Pons (tissue), 1 donor: ENCODE results near the gene DXO.
"Not testable (repeated sequence)": the region's sequence is repeated elsewhere in the genome, so short reads cannot be mapped to it uniquely, and the experiment has no call there.

Source experiments
- DNase-seq: peaks from one replicate; pipeline ENCODE4 v3.0.0-alpha.2; 2016; ENCODE audit warnings: low spot score

Gene DXO

DNA sequence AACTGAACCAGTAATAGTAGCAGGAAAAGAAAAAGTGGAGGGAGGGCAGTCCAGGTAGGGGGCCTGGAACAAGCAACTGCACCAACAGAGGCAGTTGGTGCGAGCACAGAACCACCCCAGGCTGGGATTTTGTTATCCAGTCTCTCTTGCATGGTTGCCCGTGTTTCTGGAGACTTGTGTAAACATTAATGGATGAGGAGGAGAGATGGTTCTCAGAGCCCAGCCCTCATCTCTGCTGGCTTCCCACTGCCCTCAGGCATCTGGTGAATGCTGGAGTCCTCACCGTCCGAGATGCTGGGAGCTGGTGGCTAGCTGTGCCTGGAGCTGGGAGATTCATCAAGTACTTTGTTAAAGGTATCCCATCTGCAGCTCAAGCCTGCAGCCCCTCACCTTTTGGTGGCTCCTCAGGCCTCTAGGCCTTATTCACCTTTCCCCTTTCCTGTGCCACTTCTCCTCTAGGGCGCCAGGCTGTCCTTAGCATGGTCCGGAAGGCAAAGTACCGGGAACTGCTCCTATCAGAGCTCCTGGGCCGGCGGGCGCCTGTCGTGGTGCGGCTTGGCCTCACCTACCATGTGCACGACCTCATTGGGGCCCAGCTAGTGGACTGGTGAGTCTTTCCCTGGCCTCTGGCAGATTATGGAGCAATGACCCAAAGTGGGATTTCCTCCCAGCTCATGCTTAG is 8.4 kb upstream of the DXO start:
- not testable (repeated sequence) for DNase-seq

DNA sequence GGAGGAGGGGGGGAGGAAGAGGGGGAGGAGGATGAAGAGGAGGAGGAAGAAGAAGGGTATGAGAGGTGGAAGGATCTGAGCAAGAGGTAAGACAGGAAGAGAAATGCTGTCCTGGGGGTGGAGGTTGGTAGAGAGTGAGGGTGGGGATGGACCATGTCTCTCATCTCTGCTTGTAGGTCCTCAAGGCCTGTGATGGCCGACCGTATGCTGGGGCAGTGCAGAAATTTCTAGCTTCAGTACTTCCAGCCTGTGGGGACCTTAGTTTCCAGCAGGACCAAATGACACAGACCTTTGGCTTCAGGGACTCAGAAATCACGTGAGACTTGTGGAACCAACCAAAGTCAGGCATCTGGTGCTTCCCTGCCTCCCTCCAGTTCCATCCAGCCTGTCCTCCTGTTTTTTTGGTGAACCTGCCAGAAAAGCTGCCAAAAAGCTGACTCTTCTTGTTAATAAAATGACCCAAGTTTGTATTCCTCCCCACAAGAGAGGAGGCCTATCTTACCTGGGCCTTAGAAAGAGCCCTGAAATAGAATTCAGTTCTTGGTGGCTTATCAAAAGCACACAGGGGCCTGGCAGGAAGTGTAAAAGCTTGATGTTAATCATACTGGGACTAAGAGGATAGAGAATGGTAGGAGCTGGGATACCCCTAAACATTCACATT is 7.4 kb upstream of the DXO start:
- DNase-seq, result no peak

DNA sequence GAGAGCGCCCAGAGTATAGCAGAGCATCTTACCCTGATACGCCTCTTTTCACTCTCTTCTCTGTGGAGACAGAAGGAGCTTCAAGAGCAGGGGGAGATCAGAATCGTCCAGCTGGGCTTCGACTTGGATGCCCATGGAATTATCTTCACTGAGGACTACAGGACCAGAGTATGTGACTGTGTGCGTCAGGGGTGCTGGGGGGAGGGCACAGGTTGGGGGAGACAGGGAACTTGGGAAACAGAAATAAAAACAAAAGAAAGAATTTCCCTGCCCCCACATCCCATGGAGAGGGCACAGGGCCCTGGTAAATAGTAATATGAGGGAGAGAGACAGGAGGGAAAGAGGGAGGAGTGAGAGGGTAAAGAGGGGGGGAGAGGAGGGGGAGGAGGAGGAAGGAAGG is 6.9 kb upstream of the DXO start:
- no peak for DNase-seq

DNA sequence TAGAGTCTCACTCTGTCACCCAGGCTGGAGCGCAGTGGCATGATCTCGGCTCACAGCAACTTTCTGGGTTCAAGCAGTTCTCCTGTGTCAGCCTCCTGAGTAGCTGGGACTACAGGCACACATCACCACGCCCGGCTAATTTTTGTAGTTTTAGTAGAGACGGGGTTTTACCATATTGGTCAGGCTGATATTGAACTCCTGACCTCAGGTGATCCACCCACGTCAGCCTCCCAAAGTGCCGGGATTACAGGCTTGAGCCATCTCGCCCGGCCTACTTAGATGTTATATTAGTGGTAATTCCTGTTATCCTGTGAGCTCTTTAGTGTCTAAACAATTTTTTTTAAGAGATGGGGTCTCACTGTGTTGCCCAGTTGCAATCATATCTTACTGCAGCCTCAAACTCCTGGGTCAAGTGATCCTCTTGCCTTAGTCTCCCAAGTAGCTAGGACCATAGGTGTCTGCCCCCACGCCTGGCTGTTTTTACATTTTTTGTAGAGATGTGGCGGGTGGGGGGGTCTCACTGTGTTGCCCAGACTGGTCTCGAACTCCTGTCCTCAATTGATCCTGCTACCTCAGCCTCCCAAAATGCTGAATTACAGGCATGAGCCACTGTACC is 6.0 kb upstream of the DXO start:
- no peak for DNase-seq

DNA sequence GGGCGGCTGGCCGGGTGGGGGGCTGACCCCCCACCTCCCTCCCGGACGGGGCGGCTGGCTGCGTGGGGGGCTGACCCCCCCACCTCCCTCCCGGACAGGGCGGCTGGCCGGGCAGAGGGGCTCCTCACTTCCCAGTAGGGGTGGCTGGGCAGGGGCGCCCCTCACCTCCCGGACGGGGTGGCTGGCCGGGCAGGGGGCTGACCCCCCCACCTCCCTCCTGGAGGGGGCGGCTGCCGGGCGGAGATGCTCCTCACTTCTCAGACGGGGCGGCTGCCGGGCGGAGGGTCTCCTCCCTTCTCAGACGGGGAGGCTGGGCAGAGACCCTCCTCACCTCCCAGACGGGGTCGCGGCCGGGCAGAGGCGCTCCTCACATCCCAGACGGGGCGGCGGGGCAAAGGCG is 4.1 kb upstream of the DXO start:
- DNase-seq, result not testable (repeated sequence)

DNA sequence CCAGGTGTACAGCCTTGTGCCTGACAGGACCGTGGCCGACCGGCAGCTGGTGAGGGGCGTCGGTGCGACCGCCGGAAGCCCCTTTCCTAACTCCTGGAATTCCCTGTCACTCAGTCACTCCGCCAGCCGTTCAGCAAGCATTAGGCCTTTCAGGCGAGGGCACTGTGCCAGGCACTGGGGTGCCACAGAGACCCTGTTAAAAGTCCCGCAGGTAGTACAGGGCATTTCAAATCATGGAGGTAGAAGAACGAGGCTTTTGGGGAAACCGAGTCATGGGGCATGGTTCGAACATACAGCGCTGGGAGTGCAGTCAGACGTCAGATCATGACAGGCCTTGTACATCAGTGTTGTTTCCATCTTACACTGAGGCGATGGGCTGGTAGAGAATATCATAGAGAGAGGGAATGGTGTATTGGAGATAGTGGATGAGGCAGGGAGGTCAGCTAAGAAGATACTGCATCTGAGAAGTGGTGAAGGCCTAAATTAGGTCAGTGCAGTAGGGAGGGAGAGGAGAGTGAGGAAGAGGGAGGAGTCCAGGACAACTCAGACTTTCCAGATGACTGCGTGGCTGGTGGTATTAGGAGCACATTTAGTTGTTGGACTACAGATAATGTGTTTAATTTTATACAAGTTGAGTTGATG is 892 bp upstream of the DXO start:
- no peak for DNase-seq

DNA sequence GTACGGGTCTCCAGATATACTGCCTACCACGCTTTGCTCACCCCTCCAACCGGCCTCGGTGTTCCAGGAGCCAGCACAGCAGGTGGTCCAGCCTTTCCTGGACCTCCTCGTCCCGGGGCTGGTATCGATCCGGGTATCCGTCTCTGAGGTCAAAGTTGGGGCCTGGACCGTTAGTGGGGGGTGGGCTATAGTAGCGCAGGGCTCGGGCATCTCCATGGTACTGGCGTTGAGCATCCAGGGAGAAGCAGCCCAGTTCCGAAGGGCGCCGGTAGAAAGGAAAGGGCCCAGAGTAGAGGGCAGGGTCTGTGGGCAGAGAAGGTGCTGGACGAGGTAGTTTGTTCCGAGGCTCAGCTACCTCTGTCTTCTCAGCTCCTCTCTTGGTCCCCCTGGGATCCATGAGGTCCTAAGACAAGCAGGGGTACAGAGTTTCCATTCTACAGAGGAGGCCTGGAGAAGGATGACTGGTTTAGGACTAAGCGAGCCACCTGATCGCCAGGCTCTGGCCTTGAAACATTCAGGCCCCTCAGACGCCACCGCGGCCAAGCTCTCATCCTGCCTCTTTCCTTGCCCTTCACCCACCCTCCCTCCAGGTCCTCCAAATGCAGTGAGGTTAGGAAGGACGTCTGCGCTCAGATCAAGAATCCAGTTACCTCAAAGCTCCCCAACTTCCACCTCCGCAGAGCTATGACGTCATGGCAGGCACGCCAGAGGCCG is 502 bp downstream of the DXO start:
- no peak for DNase-seq

DNA sequence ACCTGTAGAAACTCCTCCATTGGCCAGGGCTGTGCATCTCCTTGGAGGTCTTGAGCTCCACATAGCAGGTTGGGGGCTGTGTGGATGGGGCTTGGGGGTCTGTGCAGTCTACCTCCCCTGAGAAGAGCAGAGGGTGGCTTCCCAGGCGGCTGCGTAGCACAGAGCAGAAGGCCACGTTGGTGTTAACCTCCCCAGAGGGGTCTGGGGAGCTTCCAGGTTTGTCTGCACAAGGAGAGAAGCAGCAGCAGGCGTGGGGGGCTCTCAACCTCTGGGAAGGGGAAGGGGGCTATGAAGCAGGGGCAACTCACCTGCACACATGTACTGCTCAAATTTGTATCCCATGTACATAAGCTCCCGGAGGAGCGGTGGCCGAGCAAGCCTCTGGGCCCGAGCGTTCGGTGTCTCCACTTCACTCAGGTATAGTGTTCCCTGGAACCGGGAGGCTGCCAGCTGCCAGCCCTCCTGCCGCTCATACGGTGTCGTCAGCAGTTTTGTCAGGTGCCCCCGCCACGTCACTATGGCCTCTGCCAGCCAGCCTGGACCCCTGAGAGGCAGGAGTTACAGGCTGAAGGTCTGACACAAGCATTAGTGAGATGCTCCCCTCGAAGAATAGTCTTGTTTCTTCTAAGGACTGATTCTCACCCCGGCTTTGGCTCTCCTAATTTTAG is 1.2 kb downstream of the DXO start:
- no peak for DNase-seq

DNA sequence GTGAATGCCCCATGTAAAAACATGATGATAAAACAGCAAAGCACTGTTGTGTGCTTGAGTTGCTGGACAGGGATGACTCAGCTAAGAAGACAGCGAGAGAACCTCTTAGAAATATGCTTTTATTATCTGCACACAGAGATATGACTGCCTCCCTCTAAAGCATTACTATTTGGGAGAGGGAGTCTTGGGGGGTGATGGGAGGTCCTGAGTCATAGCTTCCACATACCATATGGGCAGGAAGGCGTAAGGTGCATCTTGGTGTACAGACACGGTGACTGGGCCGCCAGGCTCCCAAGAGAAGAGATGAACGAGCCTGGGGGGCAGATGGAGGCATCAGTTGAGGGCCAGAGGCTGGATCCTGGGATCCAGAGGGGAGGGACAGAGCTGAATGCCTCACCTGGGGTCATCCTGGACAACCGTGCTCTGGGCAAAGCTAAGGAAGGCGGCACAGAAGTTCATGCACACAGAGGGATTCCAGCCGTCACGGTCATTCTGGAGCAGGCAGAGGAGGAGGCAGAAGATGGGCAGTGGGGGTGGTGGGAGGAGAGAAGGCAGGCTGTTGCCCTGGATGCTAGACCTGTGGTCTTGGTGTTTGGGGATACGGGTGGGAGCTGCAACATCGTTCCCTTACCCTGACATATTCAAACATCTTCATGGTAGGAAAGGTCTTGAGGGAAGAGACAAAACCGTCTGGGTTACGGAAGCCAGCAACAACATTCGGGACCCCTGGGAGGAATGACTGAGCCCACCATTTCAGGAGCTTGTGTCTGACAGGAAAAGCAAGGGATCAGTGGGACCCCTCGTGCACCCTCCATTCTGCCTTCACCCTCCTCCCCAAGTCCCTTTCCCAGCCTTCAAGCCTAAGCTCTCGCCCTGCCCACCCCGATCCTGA is 2.0 kb downstream of the DXO start:
- DNase-seq, result no peak

DNA sequence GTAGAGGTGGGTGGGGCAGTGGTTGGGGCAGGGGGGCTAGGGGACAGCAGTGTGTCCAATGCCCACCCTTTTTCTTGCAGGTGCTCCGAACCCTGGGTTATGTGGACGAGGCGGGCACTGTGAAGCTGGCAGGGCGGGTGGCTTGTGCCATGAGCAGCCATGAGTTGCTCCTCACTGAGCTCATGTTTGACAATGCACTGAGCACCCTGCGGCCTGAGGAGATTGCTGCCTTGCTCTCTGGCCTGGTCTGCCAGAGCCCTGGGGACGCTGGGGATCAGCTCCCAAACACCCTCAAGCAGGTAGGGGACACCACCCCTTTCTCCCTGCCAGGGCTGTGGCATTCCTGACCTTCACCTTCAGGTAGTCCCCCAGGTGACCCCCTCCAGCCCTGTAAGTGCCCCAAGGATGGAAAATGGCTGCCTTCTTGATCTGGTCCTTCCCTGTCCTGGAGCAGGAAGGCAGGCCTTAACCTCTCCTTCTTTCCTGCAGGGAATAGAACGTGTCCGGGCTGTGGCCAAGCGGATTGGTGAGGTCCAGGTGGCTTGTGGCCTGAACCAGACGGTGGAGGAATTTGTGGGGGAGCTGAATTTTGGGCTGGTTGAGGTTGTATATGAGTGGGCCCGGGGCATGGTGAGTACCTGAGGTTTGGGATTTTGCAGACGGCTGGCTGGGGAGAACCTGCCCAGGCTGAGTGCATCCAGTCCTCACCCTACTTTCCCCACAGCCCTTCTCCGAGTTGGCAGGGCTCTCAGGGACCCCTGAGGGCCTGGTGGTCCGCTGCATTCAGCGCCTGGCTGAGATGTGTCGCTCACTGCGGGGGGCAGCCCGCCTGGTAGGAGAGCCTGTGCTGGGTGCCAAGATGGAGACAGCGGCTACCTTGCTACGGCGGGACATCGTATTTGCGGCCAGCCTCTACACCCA is 2.9 kb downstream of the DXO start:
- no peak for DNase-seq

DNA sequence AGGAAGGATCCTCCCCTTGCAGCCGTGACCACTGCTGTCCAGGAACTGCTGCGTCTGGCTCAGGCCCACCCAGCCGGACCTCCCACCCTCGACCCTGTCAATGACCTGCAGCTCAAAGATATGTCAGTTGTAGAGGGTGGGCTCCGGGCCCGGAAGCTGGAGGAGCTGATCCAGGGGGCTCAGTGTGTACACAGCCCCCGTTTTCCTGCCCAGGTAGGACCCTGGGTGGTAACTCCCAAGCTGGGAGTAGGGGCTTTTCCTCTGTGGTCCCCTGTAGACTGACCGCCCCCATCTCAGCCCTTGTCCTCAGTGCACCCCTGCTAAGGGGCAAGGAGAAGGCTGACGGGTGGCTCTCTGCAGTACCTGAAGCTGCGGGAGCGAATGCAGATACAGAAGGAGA is 3.6 kb downstream of the DXO start:
- DNase-seq, result no peak

DNA sequence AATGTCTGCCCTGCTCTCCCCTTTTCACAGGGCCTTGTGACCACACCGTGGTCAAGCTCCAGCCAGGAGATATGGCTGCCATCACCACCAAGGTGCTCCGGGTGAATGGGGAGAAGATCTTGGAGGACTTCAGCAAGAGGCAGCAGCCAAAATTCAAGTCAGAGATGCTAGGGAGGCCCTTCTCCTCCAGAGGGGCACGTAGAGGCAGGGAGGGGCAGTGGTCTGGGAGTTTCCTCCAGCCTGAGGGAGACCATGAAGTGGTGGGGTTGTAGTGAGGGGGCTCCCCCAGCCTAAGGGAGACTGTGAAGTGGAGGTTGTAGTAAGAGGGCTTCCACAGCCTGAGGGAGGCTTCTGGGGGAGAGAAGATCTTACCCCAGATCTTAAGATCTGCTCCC is 4.0 kb downstream of the DXO start:
- no peak for DNase-seq

DNA sequence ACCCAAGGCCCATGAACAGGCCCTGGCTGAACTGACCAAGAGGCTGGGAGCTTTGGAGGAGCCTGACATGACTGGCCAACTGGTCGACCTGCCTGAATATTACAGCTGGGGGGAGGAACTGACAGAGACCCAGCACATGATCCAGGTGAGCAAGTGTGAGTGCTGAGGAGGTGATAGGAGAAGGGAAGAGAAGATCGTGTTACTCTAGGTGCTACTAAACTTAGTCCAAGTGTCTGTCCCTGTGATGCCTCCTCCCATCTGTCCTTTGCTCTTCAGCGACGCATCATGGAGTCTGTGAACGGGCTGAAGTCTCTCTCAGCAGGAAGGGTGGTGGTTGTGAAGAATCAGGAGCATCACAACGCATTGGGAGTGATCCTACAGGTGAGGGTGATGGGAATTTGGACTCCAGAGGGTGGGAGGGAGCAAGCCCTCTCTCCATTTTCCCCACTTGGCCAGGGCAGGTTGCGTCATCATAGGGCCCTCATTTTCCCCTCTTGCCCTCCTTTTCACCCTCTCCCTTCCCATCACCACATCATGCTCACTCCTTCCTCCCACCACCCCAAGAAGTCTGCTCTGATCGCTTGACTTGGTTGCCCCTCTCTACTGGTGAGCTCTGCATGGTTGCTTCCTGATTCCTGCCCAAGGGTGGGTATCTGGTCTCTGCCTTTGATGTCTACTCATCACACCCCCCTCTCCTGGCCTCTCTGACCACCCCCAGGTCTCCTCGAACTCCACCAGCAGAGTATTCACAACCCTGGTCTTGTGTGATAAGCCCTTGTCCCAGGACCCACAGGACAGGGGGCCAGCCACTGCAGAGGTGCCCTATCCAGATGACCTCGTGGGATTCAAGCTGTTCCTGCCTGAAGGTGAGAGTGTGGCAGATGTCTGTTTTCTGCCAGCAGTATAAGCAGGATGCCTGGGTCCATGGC is 4.7 kb downstream of the DXO start:
- DNase-seq, result no peak

DNA sequence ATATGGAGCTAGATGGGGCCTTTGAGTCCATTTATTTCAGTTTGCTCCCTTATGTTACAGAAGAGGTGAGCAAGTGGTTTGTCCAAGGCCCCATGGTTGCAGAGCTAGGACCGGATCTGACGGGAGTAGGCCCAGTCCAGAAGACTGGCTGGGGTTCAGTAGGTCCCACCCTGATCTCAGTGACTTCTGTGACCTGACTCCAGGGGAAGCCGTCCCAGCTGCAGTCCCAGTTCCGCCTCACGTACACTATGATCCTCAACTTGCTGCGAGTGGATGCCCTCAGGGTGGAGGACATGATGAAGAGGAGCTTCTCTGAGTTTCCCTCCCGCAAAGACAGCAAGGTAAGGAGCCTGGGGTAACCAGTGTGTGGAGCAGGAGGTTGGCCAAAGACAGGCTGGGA is 5.4 kb downstream of the DXO start:
- no peak for DNase-seq

DNA sequence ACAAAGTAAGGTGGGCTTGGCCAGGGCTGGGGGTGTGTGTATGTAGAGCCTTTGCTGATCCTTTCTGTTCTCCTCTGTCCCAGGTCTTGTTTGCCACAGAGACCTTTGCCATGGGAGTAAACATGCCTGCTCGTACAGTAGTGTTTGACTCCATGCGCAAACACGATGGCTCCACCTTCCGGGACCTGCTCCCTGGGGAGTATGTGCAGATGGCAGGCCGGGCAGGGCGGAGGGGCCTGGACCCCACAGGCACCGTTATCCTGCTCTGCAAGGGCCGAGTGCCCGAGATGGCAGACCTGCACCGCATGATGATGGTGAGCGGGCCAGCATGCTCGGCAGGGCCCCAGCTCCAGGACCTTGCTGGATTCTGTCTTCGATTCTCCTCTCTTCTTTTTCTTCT is 6.2 kb downstream of the DXO start:
- DNase-seq, result no peak

DNA sequence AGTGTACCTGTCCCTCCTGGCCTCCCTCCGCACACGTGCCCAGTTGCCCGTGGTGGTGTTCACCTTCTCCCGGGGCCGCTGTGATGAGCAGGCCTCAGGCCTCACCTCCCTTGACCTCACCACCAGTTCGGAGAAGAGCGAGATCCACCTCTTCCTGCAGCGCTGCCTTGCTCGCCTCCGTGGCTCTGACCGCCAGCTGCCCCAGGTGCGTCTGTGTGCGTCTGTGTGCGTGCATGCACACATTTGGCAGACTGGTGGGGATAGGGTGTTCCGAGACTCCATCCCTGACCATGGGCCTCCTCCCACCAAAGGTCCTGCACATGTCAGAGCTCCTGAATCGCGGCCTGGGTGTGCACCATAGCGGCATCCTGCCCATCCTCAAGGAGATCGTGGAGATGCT is 8.0 kb downstream of the DXO start:
- no peak for DNase-seq

DNA sequence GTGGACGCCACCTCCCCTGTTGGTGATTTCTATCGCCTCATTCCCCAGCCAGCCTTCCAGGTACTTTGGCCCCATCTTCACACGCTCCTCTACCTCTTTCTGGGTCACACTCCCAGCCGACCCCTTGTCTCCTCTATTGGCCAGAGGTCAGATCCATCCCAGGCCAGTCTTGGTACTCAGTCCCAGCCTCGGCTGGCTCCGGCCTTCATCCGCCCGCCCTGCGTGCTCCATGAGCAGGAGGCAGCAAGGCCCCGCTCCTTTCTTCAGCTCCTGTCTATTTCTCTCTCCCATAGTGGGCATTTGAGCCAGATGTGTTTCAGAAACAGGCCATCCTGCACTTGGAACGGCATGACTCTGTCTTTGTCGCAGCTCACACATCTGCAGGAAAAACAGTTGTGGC is 10.3 kb downstream of the DXO start:
- DNase-seq, result no peak
